Stomach (tissue), 4 donors: ENCODE results near the gene SNRNP70.

Experiments used
- CTCF ChIP-seq, 7 experiments: fragments of 450-650 bp in 4 of 7; fragments of 200-600 bp in 3 of 7; sonication (generic) in 3 of 7; IDR thresholded peaks; one replicate each; pipeline ENCODE4 v1.5.1; 2016 to 2019; ENCODE audit warnings: antibody characterized with exemption in 7 of 7, control low read depth in 2 of 7, mild to moderate bottlenecking in 1 of 7
- EP300 ChIP-seq: sonication (generic); formaldehyde crosslinking; IDR thresholded peaks from one replicate; pipeline ENCODE4 v1.6.1; 2017; ENCODE audit warnings: antibody characterized with exemption
- POLR2A ChIP-seq, 4 donors: fragments of 450-650 bp; IDR thresholded peaks; one replicate each; pipeline ENCODE4 v1.6.1; 2016; ENCODE audit warnings: antibody characterized with exemption in 4 of 4, control low read depth in 2 of 4, mild to moderate bottlenecking in 1 of 4, moderate library complexity in 1 of 4
- POLR2AphosphoS5 ChIP-seq, 3 donors: sonication (generic); formaldehyde crosslinking; IDR thresholded peaks; one replicate each; pipeline ENCODE4 v1.6.1; 2016; ENCODE audit warnings: antibody characterized with exemption in 3 of 3

- no peak for TF ChIP-seq CTCF (IDR thresholded peaks at IDR 0.05)
- no peak for TF ChIP-seq POLR2AphosphoS5 (IDR thresholded peaks at IDR 0.05)
- no peak for TF ChIP-seq EP300
- no peak for TF ChIP-seq POLR2A (IDR thresholded peaks at IDR 0.05)
Observed at GRCh38 chr19:49081273-49081672, 4.0 kb upstream of the SNRNP70 start.
